ENCODE data around the gene IL4I1.

GRCh38 chr19:49906879-49907564, 10.3 kb upstream of the IL4I1 start:
- TF ChIP-seq CTCF (IDR thresholded peaks at IDR 0.05 in 8 of 11, conservative IDR thresholded peaks at IDR 0.05 in 3 of 11) (no peak), POLR2A (IDR thresholded peaks at IDR 0.05) (no peak), POLR2AphosphoS5 (IDR thresholded peaks at IDR 0.05) (peak in 1 of 3 donors; percentile 5)
